Astrocyte (in vitro differentiated cells and primary cell): ENCODE results near the gene EFNA5. TPM values are rescaled to one million over a fixed set of nuclear protein-coding genes. Genes with fewer than 3 reads are reported as not detected.

Experiments
- DNase-seq: peaks from one replicate; pipeline ENCODE4 v3.0.0-alpha.2; 2010; ENCODE audit warnings: low read depth
- FAIRE-seq: peaks from 2 replicates; lab custom pipeline; 2011; peaks lifted over from hg19 to GRCh38; lab: Jason Lieb, UNC
- H2AFZ ChIP-seq: 2 replicates; pipeline ENCODE4 v1.6.0; 2012; ENCODE audit warnings: low read depth, low read length, inconsistent platforms
- H3K27ac ChIP-seq: 2 replicates; pipeline ENCODE4 v1.5.1; 2011; ENCODE audit warnings: low read depth, low read length, inconsistent platforms
- H3K27me3 ChIP-seq: 2 replicates; pipeline ENCODE4 v1.6.0; 2011; ENCODE audit warnings: low read length, inconsistent platforms; ENCODE audit not compliant: insufficient read depth
- H3K36me3 ChIP-seq: 2 replicates; pipeline ENCODE4 v1.5.1; 2011; ENCODE audit warnings: low read length, inconsistent platforms; ENCODE audit not compliant: insufficient read depth
- H3K4me1 ChIP-seq: 2 replicates; pipeline ENCODE4 v1.5.1; 2011; ENCODE audit warnings: low read length, inconsistent platforms; ENCODE audit not compliant: insufficient read depth
- H3K4me2 ChIP-seq: 2 replicates; pipeline ENCODE4 v1.6.0; 2012; ENCODE audit warnings: low read length, inconsistent platforms
- H3K4me3 ChIP-seq: 2 replicates; pipeline ENCODE4 v1.5.1; 2011; ENCODE audit warnings: low read depth, mild to moderate bottlenecking, low read length, inconsistent platforms; ENCODE audit not compliant: insufficient read depth
- H3K79me2 ChIP-seq: 2 replicates; pipeline ENCODE4 v1.6.0; 2012; ENCODE audit warnings: mild to moderate bottlenecking, low read length, inconsistent platforms; ENCODE audit not compliant: insufficient read depth
- H3K9ac ChIP-seq: 2 replicates; pipeline ENCODE4 v1.6.0; 2012; ENCODE audit warnings: mild to moderate bottlenecking, low read length, inconsistent platforms
- H3K9me3 ChIP-seq: 2 replicates; pipeline ENCODE4 v1.5.1; 2012; ENCODE audit warnings: low read depth, mild to moderate bottlenecking, low read length, inconsistent platforms; ENCODE audit not compliant: insufficient read depth
- H4K20me1 ChIP-seq: 2 replicates; pipeline ENCODE4 v1.6.0; 2012; ENCODE audit warnings: low read length, inconsistent platforms; ENCODE audit not compliant: insufficient read depth
- H3K27ac Mint-ChIP-seq: one replicate; pipeline ENCODE4 v1.8.0; 2021; ENCODE audit warnings: mild to moderate bottlenecking, mixed read lengths; ENCODE audit not compliant: unreplicated experiment
- H3K27me3 Mint-ChIP-seq: one replicate; pipeline ENCODE4 v1.8.0; 2021; ENCODE audit warnings: low read depth, mixed read lengths; ENCODE audit not compliant: unreplicated experiment
- H3K36me3 Mint-ChIP-seq: one replicate; pipeline ENCODE4 v1.8.0; 2021; ENCODE audit warnings: low read depth, mixed read lengths; ENCODE audit not compliant: unreplicated experiment
- H3K4me1 Mint-ChIP-seq: one replicate; pipeline ENCODE4 v1.8.0; 2021; ENCODE audit warnings: low read depth, mixed read lengths; ENCODE audit not compliant: unreplicated experiment
- H3K4me3 Mint-ChIP-seq: one replicate; pipeline ENCODE4 v1.8.0; 2021; ENCODE audit warnings: mild to moderate bottlenecking, moderate library complexity, mixed read lengths; ENCODE audit not compliant: unreplicated experiment
- H3K9me3 Mint-ChIP-seq: one replicate; pipeline ENCODE4 v1.8.0; 2021; ENCODE audit warnings: mild to moderate bottlenecking, mixed read lengths; ENCODE audit not compliant: unreplicated experiment
- EZH2 ChIP-seq: IDR thresholded peaks from 2 replicates; pipeline ENCODE4 v1.6.1; 2012; ENCODE audit warnings: mild to moderate bottlenecking, low read length, inconsistent platforms; ENCODE audit not compliant: insufficient read depth
- total RNA-seq: library from RNA; stranded (reverse); gene quantifications from 2 replicates; pipeline ENCODE4 v1.2.1, GENCODE V29; 2021
- TF ChIP-seq, protein P1 (sequence below): IDR thresholded peaks from 2 replicates; pipeline ENCODE4 v1.5.1; 2011; ENCODE audit warnings: low read depth, mild to moderate bottlenecking, inconsistent platforms, low read length, moderate library complexity; ENCODE audit not compliant: insufficient read depth

The EFNA5 gene
- total RNA-seq, 1 donor from 2014 or later: 59.3 TPM

DNA sequence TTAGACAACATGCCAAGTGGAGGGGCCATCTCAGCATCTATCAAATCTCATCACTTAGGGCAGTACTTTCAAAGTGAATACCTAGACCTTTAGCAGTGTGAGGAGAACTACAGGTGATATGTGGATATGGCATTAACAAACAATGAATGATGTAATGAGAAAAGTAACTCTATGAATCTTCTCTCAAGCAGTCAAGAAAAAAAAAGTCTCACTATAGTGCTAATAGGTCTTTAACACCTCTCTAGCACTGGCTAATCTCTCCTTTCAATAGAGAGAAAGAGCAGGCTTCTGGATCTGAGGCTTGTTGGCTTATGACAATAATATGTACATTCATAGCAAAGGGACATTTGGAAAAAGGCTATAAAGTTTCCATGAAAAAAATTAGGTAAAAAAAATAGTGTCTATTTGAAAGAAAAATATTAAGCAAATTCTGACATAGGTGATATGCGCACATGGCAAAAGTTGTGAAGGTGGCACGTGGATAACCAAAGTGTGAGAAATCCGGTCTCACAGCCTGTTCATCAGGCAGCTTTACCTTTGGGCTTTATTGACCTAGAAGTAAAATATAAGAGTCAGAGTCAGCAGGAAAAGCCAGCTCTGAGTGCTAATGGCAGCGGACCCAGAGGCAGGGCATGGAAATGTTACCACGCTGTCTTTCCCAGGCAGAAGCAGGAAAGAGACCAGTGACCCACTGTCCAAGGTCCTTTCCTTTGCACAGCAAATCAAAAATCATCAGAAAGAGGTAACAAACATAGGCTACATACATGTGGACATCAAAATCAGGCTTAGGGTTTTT is 203.4 kb downstream of the EFNA5 start:
- H3K4me1 Mint-ChIP-seq: peaks cover 76% of the 10 kb centered on the region
- no peak for DNase-seq

DNA sequence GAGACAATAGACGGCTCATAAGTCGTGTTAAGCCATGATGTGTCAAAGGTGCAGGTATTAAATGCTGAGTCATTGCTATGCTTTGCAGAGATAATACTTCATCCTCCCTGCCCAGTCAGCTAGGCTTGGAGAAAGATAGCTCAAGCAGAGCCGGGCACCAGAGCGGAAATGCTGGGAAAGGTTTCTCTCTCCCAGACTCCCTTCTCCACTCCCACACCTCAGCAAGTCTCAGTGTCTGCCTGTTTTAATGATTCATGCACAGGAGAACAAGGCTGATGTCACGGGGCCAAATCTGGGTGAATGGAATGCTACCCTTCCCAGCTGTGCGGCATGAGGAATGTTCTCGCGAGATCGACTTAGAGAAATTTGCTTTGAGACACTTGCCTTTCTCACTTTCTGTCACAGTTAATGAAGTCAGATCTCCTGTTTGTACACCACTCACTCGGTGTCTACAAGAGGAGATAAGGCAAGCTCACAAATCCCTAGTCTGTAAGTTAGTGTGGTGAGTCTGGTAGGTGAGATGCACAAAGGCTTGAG is 204.4 kb downstream of the EFNA5 start:
- H3K4me1 ChIP-seq: peaks cover 30% of the 10 kb centered on the region

More for the DNA sequence above, 203.4 kb downstream of the EFNA5 start:
- Mint-ChIP-seq H3K27me3 (no peaks in the 10 kb centered on the region), H3K36me3 (no peaks in the 10 kb centered on the region), H3K9me3 (no peaks in the 10 kb centered on the region), H3K4me3 (peak overlapping the region; percentile 20), H3K27ac (peak overlapping the region; percentile 97)
- Histone ChIP-seq H3K4me2 (no peak overlapping the region), H2AFZ (no peak overlapping the region), H3K79me2 (no peaks in the 10 kb centered on the region), H3K4me1 (peaks cover 30% of the 10 kb centered on the region), H3K4me3 (no peak overlapping the region), H3K9ac (no peak overlapping the region), H3K27me3 (peaks cover 3% of the 10 kb centered on the region), H3K27ac (no peak overlapping the region), H3K36me3 (no peaks in the 10 kb centered on the region), H4K20me1 (no peaks in the 10 kb centered on the region), H3K9me3 (no peaks in the 10 kb centered on the region)
- TF ChIP-seq, protein P1, sequence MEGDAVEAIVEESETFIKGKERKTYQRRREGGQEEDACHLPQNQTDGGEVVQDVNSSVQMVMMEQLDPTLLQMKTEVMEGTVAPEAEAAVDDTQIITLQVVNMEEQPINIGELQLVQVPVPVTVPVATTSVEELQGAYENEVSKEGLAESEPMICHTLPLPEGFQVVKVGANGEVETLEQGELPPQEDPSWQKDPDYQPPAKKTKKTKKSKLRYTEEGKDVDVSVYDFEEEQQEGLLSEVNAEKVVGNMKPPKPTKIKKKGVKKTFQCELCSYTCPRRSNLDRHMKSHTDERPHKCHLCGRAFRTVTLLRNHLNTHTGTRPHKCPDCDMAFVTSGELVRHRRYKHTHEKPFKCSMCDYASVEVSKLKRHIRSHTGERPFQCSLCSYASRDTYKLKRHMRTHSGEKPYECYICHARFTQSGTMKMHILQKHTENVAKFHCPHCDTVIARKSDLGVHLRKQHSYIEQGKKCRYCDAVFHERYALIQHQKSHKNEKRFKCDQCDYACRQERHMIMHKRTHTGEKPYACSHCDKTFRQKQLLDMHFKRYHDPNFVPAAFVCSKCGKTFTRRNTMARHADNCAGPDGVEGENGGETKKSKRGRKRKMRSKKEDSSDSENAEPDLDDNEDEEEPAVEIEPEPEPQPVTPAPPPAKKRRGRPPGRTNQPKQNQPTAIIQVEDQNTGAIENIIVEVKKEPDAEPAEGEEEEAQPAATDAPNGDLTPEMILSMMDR: no peak
- no peak for TF ChIP-seq EZH2
- no peak for FAIRE-seq

More for the DNA sequence above, 204.4 kb downstream of the EFNA5 start:
- Histone ChIP-seq H3K9ac (peak overlapping the region; percentile 8), H2AFZ (peak overlapping the region; percentile 0), H3K9me3 (no peaks in the 10 kb centered on the region), H3K4me3 (peak overlapping the region; percentile 2), H3K79me2 (no peaks in the 10 kb centered on the region), H4K20me1 (no peaks in the 10 kb centered on the region), H3K27ac (no peak overlapping the region), H3K36me3 (no peaks in the 10 kb centered on the region), H3K4me2 (peak overlapping the region; percentile 48), H3K27me3 (peaks cover 4% of the 10 kb centered on the region)
- Mint-ChIP-seq H3K4me1 (peaks cover 82% of the 10 kb centered on the region), H3K36me3 (no peaks in the 10 kb centered on the region), H3K4me3 (peak overlapping the region; percentile 70), H3K9me3 (no peaks in the 10 kb centered on the region), H3K27ac (peak overlapping the region; percentile 97), H3K27me3 (no peaks in the 10 kb centered on the region)
- DNase-seq: peak; percentile 93
- FAIRE-seq: peak; percentile 34
- TF ChIP-seq EZH2: no peak
- TF ChIP-seq, protein P1: no peak
